Left renal pelvis (tissue), 4 donors: Measurements from ENCODE around the gene UHRF1. TPM values are rescaled to one million over a fixed set of nuclear protein-coding genes. Genes with fewer than 3 reads are reported as not detected.
A peak's percentile ranks its signal among the peaks of the same experiment; 100 is the strongest.
"Not testable (repeated sequence)": the region's sequence is repeated elsewhere in the genome, so short reads cannot be mapped to it uniquely, and the experiment has no call there.

Experiments used
- DNase-seq, 4 donors: peaks; one replicate each; pipeline ENCODE4 v3.0.0-alpha.2; 2013; ENCODE audit warnings: low read depth in 4 of 4, low spot score in 3 of 4
- polyA plus RNA-seq, 4 donors: library from polyadenylated mRNA; unstranded; fragments of 120-200 nt; gene quantifications; one replicate each; pipeline ENCODE4 v1.2.1, GENCODE V29; 2013; ENCODE audit not compliant: insufficient read length in 4 of 4

UHRF1 gene
- polyA plus RNA-seq, 4 donors = 19.0 to 38.3 (median 31.8) TPM

DNA sequence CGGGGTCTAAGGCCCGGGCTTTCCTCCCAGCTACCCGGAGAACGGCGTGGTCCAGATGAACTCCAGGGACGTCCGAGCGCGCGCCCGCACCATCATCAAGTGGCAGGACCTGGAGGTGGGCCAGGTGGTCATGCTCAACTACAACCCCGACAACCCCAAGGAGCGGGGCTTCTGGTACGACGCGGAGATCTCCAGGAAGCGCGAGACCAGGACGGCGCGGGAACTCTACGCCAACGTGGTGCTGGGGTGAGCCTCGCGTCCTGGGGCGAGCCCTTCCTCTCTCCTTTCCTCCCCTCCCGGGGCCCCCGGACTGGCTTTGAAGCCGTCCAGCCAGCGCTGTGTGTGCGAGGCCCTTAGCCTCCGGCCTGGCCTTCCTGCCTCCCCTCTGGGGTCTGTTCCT is 23.4 kb downstream of the UHRF1 start:
- no peak for DNase-seq

DNA sequence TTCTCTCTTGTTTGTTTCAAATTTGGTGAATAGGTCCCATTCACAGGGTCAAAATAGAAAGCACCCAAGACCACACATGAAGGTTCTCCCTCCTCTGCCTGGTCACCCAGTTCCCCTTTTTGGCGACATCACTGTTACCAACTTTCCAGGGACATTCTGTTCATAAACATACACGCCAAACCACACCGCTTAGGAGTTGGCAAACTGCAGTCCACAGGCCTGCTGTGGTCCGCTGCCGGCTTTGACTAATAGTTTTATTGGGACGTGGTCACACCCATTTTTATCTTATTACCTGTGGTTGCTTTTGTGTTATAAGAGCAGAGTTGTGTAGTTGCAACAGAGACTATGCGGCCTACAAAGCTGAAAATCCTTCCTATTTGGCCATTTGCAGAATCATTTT is 24.2 kb downstream of the UHRF1 start:
- DNase-seq = no peak

DNA sequence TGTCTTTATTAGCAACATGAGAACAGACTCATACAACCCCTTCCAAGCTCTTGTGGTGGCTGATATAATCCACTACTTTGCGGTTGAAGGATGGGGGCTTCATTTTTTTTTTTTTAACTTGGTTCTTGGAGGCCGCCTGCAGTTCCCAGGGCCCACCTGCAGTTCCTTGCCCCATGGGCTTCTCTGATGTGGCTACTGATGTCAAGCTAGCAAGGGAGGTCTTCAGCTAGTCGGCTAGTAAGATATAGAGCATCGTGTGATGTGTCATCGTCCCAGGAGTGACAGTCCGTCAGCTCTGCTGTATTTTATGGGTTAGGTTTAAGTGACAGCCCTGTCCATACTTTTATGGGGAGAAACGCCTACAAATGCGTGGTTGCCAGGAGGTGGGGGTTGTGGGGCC is 26.1 kb downstream of the UHRF1 start:
- DNase-seq = no peak

DNA sequence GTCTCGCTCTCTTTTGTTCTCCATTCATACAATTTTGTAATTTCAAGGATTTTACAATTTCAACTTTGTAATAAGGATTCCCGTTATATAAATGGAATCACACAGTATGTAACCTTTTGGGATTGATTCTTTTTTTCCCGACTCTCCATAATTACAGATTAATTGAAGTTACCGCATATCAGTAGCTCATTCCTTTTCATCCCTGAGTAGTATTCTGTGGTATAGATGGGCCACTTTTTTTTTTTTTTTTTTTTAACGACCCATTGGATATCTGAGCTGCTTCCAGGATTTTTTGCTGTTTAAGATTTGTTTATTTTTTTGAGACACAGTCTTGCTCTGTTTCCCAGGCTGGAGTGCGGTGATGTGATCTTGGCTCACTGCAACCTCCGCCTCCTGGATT is 27.8 kb downstream of the UHRF1 start:
- no peak for DNase-seq

DNA sequence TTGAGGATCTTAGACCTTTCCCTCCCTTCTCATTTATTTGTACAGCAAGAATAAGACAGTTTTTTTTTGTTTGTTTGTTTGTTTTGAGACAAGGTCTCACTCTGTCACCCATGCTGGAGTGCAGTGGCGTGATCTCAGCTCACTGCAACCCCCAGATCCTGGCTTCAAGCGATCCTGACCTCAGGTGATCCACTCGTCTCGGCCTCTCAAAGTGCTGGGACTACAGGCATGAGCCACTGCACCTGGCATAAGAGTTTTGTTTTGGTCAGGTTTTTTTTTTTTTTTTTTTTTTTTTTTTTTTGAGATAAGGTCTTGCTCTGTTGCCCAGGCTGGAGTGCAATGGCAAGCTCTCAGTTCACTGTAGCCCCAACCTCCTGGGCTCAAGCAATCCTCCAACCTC is 29.2 kb downstream of the UHRF1 start:
- not testable (repeated sequence) for DNase-seq

DNA sequence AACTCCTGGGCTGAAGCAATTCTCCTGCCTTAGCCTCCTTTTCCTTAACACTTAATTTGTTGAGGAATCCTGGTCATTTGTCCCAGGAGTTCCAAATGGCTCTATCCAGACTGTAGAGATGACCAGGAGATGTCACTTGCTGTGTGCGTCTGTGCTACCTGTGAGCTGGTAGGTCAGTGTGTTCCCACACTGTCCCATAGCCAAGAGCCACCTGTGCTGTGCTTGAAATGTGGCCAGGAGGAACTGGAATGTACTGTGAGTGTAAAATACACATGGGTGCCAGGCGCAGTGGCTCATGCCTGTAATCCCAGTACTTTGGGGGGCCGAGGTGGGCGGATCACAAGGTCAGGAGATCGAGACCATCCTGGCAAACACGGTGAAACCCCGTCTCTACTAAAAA is 30.2 kb downstream of the UHRF1 start:
- no peak for DNase-seq

DNA sequence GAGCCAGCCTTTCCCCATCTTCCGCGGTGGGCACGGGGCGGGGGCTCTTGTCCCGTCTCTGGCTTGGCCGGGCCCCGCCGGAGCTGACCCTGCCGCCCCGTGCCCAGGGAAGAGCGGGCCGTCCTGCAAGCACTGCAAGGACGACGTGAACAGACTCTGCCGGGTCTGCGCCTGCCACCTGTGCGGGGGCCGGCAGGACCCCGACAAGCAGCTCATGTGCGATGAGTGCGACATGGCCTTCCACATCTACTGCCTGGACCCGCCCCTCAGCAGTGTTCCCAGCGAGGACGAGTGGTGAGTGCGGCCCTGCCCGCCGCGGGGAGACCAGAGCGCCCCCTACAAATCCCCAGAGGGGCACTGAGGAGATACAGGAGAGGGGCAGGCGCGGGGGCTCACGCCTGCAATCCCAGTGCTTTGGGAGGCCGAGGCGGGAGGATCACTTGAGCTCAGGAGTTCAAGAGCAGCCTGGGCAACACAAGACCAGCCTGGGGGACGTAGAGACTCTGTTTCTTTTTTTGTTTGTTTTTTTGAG is 32.4 kb downstream of the UHRF1 start:
- not testable (repeated sequence) for DNase-seq

DNA sequence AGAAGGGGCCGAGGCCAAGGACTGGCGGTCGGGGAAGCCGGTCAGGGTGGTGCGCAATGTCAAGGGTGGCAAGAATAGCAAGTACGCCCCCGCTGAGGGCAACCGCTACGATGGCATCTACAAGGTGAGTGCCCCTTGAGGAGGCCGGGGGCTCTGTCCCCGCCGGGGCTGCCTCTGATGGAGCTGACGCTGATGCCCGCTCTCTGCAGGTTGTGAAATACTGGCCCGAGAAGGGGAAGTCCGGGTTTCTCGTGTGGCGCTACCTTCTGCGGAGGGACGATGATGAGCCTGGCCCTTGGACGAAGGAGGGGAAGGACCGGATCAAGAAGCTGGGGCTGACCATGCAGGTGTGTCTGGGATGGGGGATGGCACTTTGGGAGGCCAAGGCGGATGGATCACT is 41.3 kb downstream of the UHRF1 start:
- DNase-seq = not testable (repeated sequence)

DNA sequence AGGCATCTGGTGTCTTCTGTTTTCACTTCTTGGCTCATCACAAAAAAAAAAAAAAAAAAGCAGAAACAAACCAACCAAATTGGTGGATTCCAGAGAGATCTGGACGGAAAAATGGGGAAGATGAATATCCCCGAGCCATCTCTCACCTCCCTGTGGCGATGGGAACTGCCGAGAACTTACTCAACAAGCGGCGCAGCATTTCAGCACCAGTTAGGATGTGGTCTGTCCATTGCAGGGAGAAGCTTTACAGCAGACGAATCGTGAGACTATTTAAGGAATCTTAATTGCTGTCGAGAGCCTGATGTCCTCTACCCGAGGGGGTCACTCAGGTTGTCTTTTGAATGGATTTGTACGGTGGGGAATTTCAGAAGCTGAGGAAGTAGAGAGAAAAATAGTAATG is 42.4 kb downstream of the UHRF1 start:
- no peak for DNase-seq

DNA sequence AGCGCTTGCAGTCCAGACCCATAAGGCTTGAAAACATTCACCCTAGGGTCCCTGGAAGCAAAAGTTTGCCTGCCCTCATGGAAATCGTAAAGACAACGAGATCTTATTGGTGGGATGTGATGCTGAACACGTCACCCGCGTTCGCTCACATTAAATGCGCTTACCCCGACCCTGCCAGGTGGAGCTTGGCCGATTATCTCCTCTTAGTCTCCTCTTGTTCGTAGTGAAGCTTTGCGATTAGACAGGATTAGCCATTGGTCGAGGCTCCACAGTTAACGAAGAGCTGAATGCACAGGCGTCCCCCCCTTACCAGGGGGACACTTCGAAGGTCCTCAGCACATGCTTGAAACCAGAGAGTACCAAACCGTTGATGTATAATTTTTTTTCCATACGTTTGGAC is 43.6 kb downstream of the UHRF1 start:
- DNase-seq = no peak

DNA sequence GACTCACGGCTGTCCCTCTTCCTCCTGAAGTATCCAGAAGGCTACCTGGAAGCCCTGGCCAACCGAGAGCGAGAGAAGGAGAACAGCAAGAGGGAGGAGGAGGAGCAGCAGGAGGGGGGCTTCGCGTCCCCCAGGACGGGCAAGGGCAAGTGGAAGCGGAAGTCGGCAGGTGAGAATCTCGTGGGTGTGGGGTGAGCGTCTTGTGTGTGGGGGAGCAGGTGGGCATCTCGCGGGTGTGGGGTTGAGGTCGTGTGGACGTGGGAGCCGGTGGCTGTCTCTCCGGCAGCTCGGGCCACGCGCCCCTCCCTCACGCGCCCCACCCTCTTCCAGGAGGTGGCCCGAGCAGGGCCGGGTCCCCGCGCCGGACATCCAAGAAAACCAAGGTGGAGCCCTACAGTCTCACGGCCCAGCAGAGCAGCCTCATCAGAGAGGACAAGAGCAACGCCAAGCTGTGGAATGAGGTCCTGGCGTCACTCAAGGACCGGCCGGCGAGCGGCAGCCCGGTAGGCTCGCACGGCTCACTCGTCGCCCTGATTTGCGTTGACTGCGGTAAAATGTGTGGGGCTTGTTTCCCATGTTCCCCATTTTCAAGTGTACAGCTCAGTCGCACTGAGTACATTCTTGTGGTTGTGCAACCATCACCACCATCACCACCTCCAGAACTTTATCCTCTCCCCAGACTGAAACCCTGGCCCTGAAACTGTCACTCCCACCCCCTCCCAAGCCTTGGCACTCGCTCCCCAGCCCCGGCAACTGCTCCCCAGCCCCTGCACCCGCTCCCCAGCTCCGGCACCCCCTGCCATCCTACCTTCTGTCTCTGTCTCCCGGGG is 45.2 kb downstream of the UHRF1 start:
- DNase-seq = not testable (repeated sequence)

DNA sequence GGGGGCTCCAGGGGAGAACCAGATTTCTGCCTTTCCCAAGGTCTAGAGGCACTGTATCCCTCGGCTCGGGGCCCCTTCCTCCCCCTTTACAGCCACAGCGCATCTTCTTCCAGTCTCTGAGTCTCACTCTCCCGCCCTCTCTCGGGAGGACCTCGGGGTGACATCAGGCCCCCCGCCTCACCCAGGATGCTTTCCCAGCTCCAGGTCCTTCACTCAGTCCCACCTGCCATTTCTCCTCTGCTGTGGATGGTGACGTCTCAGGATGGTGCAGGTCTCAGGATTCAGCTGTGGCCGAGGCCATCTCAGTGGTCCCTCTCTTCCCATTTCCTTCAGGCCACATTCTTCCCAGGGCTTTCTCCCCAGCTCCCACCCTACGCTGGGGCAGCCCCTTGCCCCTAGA is 46.0 kb downstream of the UHRF1 start:
- no peak for DNase-seq

DNA sequence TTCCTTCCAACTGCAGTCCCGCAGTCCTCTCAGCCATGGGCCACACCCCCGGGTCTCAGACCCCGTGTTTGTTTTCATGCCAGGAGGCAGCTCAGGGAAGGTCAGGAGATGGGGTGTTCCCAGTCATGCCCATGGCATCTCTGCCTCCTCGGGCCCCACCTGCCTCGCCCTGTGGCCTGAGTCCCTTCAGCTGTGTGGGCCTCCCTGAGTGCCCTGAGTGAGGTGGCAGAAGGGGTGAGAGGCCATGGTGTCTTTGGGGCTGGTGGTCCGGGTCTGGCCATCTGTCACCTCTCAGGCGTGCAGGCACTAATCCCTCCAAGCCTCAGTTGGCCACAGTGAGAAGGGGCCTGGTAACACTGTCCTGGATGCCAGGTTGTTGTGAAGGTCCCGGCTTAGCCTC is 48.7 kb downstream of the UHRF1 start:
- no peak for DNase-seq

DNA sequence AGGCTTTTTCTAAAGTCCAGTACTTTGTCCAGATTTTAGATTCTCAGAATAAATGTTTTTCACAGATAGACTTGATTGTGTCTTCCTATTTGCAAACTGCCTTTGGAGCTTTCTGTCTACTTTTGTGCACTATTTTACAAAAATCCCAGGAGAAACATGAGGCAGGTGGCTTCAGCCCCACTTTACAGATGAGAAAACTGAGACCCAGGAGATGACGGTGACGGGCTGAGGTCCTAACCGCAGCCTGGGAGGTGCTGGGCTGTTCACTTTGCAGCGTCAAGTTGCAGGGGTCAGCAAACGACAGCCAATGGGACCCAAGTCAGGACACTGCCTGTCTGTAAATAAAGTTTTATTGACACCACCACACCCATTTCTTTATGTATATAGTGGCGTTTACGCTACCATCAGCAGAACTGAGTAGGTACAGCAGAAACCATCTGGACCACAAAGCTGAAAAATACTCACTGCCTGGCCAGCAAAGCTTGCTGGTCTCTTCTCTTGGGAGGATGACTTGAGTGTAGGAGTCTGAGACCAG is 52.9 kb downstream of the UHRF1 start:
- DNase-seq = no peak

DNA sequence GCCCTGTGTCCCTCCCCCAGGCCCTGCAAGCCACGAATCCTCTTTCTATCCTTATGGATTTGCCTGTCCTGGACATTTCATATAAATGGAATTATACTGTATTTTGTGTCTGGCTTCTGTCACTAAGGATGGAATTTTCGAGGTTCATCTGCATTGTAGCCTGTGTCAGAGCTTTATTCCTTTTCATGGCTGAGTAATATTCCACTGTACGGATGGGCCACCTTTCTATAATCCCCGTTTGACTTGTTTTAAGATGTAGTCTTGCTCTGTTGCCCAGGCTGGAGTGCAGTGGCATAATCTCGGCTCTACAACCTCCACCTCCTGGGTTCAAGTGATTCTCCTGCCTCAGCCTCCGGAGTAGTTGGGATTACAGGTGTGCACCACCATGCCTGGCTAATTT is 55.8 kb downstream of the UHRF1 start:
- no peak for DNase-seq

DNA sequence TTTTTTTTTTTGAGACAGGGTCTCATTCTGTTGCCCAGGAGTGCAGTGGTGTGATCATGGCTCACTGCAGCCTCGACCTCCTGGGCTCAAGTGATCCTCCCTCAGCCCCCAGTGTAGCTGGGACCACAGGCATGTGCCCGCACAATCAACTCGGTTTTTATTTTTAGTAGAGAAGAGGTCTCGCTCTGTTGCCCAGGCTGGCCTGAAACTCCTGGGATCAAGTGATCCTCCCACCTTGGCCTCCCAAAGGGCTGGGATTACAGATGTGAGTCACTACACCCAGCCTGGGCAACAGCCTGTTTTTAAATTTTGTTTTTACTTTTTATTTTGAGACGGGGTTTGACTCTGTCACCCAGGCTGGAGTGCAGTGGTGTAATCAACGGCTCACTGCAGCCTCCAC is 57.3 kb downstream of the UHRF1 start:
- DNase-seq = no peak

DNA sequence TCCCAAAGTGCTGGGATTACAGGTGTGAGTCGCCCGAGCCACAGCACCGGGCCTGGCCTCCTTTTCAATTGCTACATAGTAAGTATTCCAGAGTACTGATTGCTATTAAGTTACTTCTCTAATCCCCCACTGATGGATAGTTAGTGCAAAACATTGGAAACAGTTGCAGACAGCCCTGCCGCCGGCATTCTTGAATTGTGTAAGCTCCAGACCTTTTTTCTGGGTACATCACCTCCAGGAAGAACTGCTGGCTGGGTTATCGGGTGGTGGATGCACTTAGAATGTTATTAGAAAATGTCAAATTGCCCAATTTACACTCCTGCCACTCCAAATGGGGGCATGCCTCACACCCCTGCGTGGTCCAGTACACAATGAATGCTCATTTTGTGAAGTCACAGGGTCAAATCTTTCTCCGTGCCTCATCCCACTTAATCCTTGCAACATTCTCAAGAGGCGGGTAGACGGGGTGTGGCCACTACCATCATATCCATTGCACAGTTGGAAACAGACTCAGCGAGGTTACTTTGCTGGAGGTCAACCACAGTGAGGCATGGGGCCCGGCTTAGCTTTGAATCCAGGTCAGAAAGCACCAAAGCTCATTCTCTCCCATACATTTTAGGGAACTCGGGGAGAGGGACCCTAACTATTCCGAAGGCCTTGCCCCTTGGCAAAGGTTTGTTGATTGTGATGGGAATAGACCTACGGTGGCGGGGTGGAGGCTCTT is 58.6 kb downstream of the UHRF1 start:
- DNase-seq = no peak

DNA sequence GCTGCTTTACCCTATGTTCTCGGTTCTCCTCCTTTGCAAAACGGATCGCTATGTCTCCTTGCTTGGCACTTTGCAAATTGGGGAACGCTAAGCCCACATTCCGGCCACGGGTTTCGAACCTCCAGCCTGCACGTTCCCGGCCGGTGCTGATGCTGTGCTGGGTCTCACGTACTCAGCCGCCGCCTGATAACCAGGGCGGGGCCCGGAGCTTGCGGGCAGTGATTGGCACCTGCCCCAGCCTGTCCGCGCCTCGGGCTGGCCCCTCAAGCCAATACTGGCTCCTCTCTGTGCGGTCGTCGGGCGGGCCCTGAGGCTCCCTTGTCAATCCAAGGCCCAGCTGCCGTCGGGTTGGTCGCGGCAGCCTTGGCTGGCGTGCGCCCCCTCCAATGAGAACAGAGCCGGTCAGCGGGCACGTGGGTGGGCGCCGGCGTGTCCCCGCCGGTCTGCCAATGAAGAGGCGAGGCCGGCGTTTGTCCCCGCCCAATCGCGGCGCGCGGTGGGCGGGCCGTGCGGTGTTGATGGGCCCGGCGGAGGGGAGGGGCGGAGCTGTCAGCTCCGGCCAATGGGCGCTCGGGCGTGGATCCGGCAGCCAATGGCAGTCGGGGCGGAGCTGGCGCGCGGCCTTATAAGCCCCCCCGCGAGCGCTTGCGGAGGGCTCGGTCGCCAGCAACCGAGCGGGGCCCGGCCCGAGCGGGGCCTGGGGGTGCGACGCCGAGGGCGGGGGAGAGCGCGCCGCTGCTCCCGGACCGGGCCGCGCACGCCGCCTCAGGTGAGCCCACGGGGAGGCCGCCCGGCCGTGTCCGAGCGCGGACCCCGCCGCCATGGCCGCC is 59.4 kb downstream of the UHRF1 start, which contains the start of gene KDM4B:
Gene KDM4B, plus strand, starts transcription at position 652 of the 830 bp plus-strand sequence. CDS start 63,778 bp downstream, outside the sequence.
- DNase-seq = peak; percentile 97 to 98 (median 98)

DNA sequence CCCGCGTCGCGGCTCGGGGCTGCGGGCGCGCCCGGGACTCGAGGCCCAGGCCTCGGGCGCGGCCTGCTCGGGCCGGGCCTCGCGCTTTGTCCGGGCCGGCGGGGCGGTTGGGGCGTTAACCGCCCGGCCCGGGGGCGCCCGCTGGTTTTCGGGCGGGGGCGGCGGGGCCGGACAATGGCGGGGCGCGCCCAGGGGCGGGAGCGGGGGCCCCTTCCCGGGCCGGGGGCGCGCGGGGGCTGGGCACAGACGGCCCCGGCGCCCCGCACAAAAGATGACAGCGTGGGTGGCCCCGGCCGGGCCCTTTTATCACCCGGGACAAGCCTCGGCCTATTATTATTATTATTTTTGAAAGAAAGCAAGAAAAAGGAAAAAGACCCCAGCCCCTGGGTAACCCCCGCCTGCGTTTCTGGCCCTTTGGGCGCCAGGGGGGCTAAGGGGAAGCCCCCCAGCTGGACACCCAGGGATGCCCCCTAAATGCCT is 60.0 kb downstream of the UHRF1 start:
- DNase-seq = no peak

DNA sequence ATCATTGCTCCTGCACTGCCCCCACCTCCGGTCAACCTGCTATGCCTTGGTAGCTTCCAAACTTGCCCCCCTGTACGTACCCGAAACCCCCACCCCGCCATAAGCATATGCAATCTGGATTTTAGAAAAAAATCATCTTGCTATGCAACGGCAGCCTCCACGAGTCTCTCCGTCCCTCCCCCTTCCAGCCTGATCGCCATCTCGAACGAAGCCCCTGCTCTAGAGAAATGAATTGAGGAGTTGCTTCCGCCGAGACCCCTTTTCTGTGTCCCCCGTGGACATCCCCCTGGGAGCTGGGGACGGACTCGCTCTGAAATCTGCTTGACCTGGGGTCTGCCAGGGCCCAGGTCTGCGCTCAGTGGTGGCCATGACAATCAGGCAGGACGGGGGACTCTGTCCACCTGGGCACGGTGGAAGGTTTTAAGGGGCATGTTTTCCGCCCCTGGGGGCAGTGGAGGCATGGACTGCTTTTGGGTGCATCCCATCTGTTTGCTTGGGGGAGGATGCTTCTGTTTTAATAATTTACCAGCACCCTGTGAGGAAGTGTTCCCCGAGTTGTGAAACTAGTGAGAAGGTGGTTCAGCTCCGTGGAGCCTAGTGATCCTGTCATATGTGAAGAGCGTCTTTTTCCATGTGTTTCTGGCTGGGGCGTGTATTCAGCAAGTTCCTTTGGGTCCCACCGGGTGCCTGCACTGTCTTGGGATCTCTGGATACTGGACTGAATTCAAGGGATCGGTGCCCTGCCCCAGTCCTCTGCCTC is 60.7 kb downstream of the UHRF1 start:
- no peak for DNase-seq
